ENCODE measurements around the gene SRP9. TPM values are rescaled to one million over a fixed set of nuclear protein-coding genes. Genes with fewer than 3 reads are reported as not detected.

The SRP9 gene
- total and polyA plus RNA-seq, 10 of the 15 experiments (the other 5 are each of a cell fraction or from before 2014, with no cell fraction given): 248 to 1,200 (median 514) TPM

DNA sequence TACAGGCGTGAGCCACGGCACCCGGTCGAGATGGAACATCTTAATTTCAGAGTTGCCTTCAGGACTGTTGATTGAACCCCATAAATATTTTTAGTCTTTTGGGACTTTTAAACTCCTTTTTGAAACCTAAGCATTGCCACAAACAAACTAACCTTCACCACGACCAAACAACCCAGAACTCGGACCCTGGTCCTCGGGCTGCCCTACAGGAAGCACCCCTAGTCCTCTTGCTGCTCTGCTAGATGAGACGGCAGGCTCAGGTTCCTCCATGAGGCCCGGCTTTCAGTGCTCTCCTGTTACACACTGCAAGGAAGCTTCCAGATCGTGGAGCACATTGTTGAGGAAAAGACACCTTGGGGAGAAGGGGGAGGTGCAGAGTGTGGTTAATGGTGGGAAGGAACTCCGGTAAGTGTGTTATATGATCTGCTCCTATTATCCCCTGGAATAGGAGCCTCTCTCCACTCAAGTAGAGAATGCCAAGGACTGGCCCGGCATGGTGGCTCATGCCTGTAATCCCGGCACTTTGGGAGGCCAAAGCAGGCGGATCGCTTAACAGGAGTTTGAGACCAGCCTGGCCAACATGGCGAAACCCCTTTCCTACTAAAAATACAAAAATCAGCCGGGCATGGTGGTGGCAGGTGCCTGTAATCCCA is 38.0 kb downstream of the SRP9 start:
- no TSS peak for BruUV-seq (replicated peaks)
- no peaks in the 10 kb centered on the region for H3K36me3 ChIP-seq (ENCODE audit: control insufficient read depth in 2 of 2, insufficient read depth in 2 of 2, low read length in 1 of 2)
- intact Hi-C loops (cut with micrococcal nuclease; ENCODE audit: unreplicated experiment) (no loop called here), in situ Hi-C loops (cut with MboI) (no loop called here)
- no peaks in the 10 kb centered on the region for H3K4me1 ChIP-seq (ENCODE audit: control insufficient read depth, insufficient read depth, low read length)
- no peak for ATAC-seq
- DNase-seq (ENCODE audit: low read depth, low spot score): no peak
- H3K79me2 ChIP-seq (ENCODE audit: control insufficient read depth, insufficient read depth, low read length): no peaks in the 10 kb centered on the region
- H3K27me3 ChIP-seq (replicated peaks in 1 of 2; ENCODE audit: control insufficient read depth in 2 of 2, insufficient read depth in 2 of 2, low read length in 1 of 2): no peaks in the 10 kb centered on the region
- ChIA-PET RAD21 (ENCODE audit: unreplicated experiment) (no interaction called here), SMC1A (ENCODE audit: uncharacterized antibody, unreplicated experiment) (no interaction called here), POLR2A (interaction anchor here (0.6 kb wide), 1 partner anchor 1082 kb away, joined by 3 read pairs; no protein-coding TSS in a partner anchor), CTCF (no interaction called here)
- H2AFZ ChIP-seq (ENCODE audit: control insufficient read depth, low read depth, low read length): no peak overlapping the region
- TF ChIP-seq BACH1 (IDR thresholded peaks at IDR 0.05; ENCODE audit: borderline replicate concordance) (no peak), SMAD1 (IDR thresholded peaks at IDR 0.05; ENCODE audit: low read depth, partially characterized antibody) (no peak), CREM (IDR thresholded peaks at IDR 0.05; ENCODE audit: low read depth) (no peak), RAD21 (IDR thresholded peaks at IDR 0.05; ENCODE audit: insufficient read depth, low read depth, low read length) (no peak), KDM1A (IDR thresholded peaks at IDR 0.05; ENCODE audit: borderline replicate concordance) (no peak), JUND (IDR thresholded peaks at IDR 0.05; ENCODE audit: low read depth, low read length) (no peak), YY1 (IDR thresholded peaks at IDR 0.05; ENCODE audit: low read depth, low read length) (no peak), POLR2A (IDR thresholded peaks at IDR 0.05; ENCODE audit: low read depth, low read length) (no peak), SMC3 (IDR thresholded peaks at IDR 0.05; ENCODE audit: borderline replicate concordance, low read length) (no peak), BHLHE40 (IDR thresholded peaks at IDR 0.05; ENCODE audit: borderline replicate concordance in 1 of 2, low read depth in 2 of 2, low read length in 1 of 2) (no peak), NFYB (IDR thresholded peaks at IDR 0.05; ENCODE audit: insufficient read depth, low read depth, low read length) (no peak), FOS (IDR thresholded peaks at IDR 0.05; ENCODE audit: borderline replicate concordance, extremely low read depth, insufficient read length) (no peak), TCF3 (IDR thresholded peaks at IDR 0.05; ENCODE audit: borderline replicate concordance, insufficient read depth, low read depth, low read length) (no peak), TARDBP (IDR thresholded peaks at IDR 0.05; ENCODE audit: borderline replicate concordance) (no peak), ZSCAN29 (IDR thresholded peaks at IDR 0.05) (no peak), SUZ12 (IDR thresholded peaks at IDR 0.05; ENCODE audit: unreplicated experiment) (no peak), HDAC2 (IDR thresholded peaks at IDR 0.05) (no peak), NR2F1 (conservative IDR thresholded peaks at IDR 0.05) (no peak)
- TF ChIP-seq, protein P1, sequence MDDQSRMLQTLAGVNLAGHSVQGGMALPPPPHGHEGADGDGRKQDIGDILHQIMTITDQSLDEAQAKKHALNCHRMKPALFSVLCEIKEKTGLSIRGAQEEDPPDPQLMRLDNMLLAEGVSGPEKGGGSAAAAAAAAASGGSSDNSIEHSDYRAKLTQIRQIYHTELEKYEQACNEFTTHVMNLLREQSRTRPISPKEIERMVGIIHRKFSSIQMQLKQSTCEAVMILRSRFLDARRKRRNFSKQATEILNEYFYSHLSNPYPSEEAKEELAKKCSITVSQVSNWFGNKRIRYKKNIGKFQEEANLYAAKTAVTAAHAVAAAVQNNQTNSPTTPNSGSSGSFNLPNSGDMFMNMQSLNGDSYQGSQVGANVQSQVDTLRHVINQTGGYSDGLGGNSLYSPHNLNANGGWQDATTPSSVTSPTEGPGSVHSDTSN (IDR thresholded peaks at IDR 0.05; ENCODE audit: insufficient replicate concordance, low read depth, low read length): no peak
- WGBS (ENCODE audit: insufficient coverage, insufficient replicate concordance, low lambda C conversion rate, missing lambda C conversion rate): 56% methylated on average over 15 of the region's 17 CpGs
- no peak overlapping the region for H3K27ac ChIP-seq (ENCODE audit: control insufficient read depth, insufficient read depth)
- H3K9ac ChIP-seq (ENCODE audit: control insufficient read depth, insufficient read depth, low read length): no peak overlapping the region
- FAIRE-seq: no peak
- no peaks in the 10 kb centered on the region for H4K20me1 ChIP-seq (ENCODE audit: control insufficient read depth, insufficient read depth)
- H3K9me3 ChIP-seq (replicated peaks; ENCODE audit: control insufficient read depth, insufficient read depth, low read length): no peaks in the 10 kb centered on the region
- no peak overlapping the region for H3K4me2 ChIP-seq (ENCODE audit: control insufficient read depth, insufficient read depth)
- H3K4me3 ChIP-seq: no peak overlapping the region
